ENCODE results near the gene SPDYE8. TPM values are rescaled to one million over a fixed set of nuclear protein-coding genes. Genes with fewer than 3 reads are reported as not detected.
"Not testable (repeated sequence)": the region's sequence is repeated elsewhere in the genome, so short reads cannot be mapped to it uniquely, and the experiment has no call there.

SPDYE8 gene
- total RNA-seq, 1 experiment from 2014 or later: not detected

- H3K23ac ChIP-seq (ENCODE audit: insufficient read length, low read depth, low read length); H3K4me1 ChIP-seq (ENCODE audit: insufficient read depth, low read length); H4K91ac ChIP-seq (ENCODE audit: insufficient read length, low read depth, low read length); H3T11ph ChIP-seq (ENCODE audit: low read length); H3K27ac ChIP-seq (ENCODE audit: insufficient read length, low read depth, low read length); H2BK120ac ChIP-seq (ENCODE audit: low read depth, low read length, poor library complexity, severe bottlenecking); H3K9me3 Mint-ChIP-seq; H4K8ac ChIP-seq (replicated peaks; ENCODE audit: insufficient read length, low read depth, low read length); H2BK12ac ChIP-seq (ENCODE audit: insufficient read length, low read depth, low read length); H3K14ac ChIP-seq (ENCODE audit: insufficient read depth, low read length); H3K4me1 Mint-ChIP-seq; H2AFZ ChIP-seq (ENCODE audit: low read length); H2BK15ac ChIP-seq (ENCODE audit: low read depth, low read length); H2BK20ac ChIP-seq (ENCODE audit: low read depth, low read length, poor library complexity, severe bottlenecking); H3K79me2 ChIP-seq (ENCODE audit: insufficient read depth, low read length); H3K27me3 Mint-ChIP-seq (ENCODE audit: low read depth); H2AK5ac ChIP-seq (ENCODE audit: insufficient read length, low read length); H3K23me2 ChIP-seq (ENCODE audit: insufficient read length, low read depth, low read length, poor library complexity, severe bottlenecking); H3K36me3 Mint-ChIP-seq (ENCODE audit: insufficient read depth in 1 of 3, low read depth in 3 of 3); H3K9ac ChIP-seq (ENCODE audit: extremely low read depth, insufficient read length, low read length); H3K9me3 ChIP-seq (ENCODE audit: control insufficient read depth, low read depth, low read length); H3K27me3 ChIP-seq (ENCODE audit: insufficient read depth, low read length); H3K56ac ChIP-seq (ENCODE audit: insufficient read length, low read depth, low read length); H3K27ac Mint-ChIP-seq; H3K18ac ChIP-seq (ENCODE audit: insufficient read length, low read depth, low read length); H4K5ac ChIP-seq (ENCODE audit: insufficient read length, low read depth, low read length); H3K4me3 Mint-ChIP-seq; DNase-seq; H3K79me1 ChIP-seq (ENCODE audit: insufficient read depth, low read depth, low read length, poor library complexity, severe bottlenecking); H2BK5ac ChIP-seq (ENCODE audit: insufficient read length, low read length); H3K4ac ChIP-seq (ENCODE audit: low read depth, low read length); H4K20me1 ChIP-seq (ENCODE audit: control insufficient read depth, insufficient read depth, insufficient read length); H3K4me2 ChIP-seq (ENCODE audit: insufficient read depth, insufficient read length, low read length): not testable (repeated sequence)
- no CpG with 5 or more reads among the region's 8 CpGs for WGBS (ENCODE audit: extremely low coverage, insufficient read length, low lambda C conversion rate)
These were observed 32.1 kb downstream of the SPDYE8 start for GRCh38 chr7:72997447-72997846.

- H2BK5ac ChIP-seq (ENCODE audit: insufficient read length, low read length); H2BK120ac ChIP-seq (ENCODE audit: low read depth, low read length, poor library complexity, severe bottlenecking); H4K20me1 ChIP-seq (ENCODE audit: control insufficient read depth, insufficient read depth, insufficient read length); DNase-seq; H2BK20ac ChIP-seq (ENCODE audit: low read depth, low read length, poor library complexity, severe bottlenecking); H3K27ac ChIP-seq (ENCODE audit: insufficient read length, low read depth, low read length); H2BK15ac ChIP-seq (ENCODE audit: low read depth, low read length); H3K27me3 ChIP-seq (ENCODE audit: insufficient read depth, low read length); H3K14ac ChIP-seq (ENCODE audit: insufficient read depth, low read length); H3K56ac ChIP-seq (ENCODE audit: insufficient read length, low read depth, low read length); H3K79me2 ChIP-seq (ENCODE audit: insufficient read depth, low read length); H2AFZ ChIP-seq (ENCODE audit: low read length); H4K91ac ChIP-seq (ENCODE audit: insufficient read length, low read depth, low read length); H2BK12ac ChIP-seq (ENCODE audit: insufficient read length, low read depth, low read length); H3K27ac Mint-ChIP-seq; H4K5ac ChIP-seq (ENCODE audit: insufficient read length, low read depth, low read length); H3T11ph ChIP-seq (ENCODE audit: low read length); H3K4ac ChIP-seq (ENCODE audit: low read depth, low read length); H3K9ac ChIP-seq (ENCODE audit: extremely low read depth, insufficient read length, low read length); H3K4me1 Mint-ChIP-seq; H3K27me3 Mint-ChIP-seq (ENCODE audit: low read depth); H3K79me1 ChIP-seq (ENCODE audit: insufficient read depth, low read depth, low read length, poor library complexity, severe bottlenecking); H3K23me2 ChIP-seq (ENCODE audit: insufficient read length, low read depth, low read length, poor library complexity, severe bottlenecking); H2AK5ac ChIP-seq (ENCODE audit: insufficient read length, low read length); H4K8ac ChIP-seq (replicated peaks; ENCODE audit: insufficient read length, low read depth, low read length); H3K4me3 Mint-ChIP-seq; H3K23ac ChIP-seq (ENCODE audit: insufficient read length, low read depth, low read length); H3K9me3 Mint-ChIP-seq; H3K9me3 ChIP-seq (ENCODE audit: control insufficient read depth, low read depth, low read length); H3K4me1 ChIP-seq (ENCODE audit: insufficient read depth, low read length); H3K36me3 Mint-ChIP-seq (ENCODE audit: insufficient read depth in 1 of 3, low read depth in 3 of 3); H3K4me2 ChIP-seq (ENCODE audit: insufficient read depth, insufficient read length, low read length); H3K18ac ChIP-seq (ENCODE audit: insufficient read length, low read depth, low read length): not testable (repeated sequence)
- WGBS (ENCODE audit: extremely low coverage, insufficient read length, low lambda C conversion rate): no CpG with 5 or more reads among the region's 8 CpGs
These were observed 34.1 kb downstream of the SPDYE8 start for GRCh38 chr7:72995484-72995883.

All from H9 (cell line).